Stimulated activated memory B cell treated with anti-CD40 and anti-IgM and Interleukin-4, amounts not matched to agents 10 μg/mL and 1 μg/mL and 100 μg/mL, for 72 hours (primary cell): Measurements from ENCODE around the gene MRPS31.

Experiments
- ATAC-seq: fragments of 150-1000 bp; cut with Tn5 transposase; 2 replicates; pipeline ENCODE4 v1.10.0; 2021
- H3K27ac Mint-ChIP-seq: one replicate; pipeline ENCODE4 v1.8.0; 2022; ENCODE audit warnings: mild to moderate bottlenecking, mixed read lengths
- H3K27me3 Mint-ChIP-seq: one replicate; pipeline ENCODE4 v1.8.0; 2022; ENCODE audit warnings: mixed read lengths
- H3K36me3 Mint-ChIP-seq: one replicate; pipeline ENCODE4 v1.8.0; 2022; ENCODE audit warnings: mixed read lengths
- H3K4me1 Mint-ChIP-seq: one replicate; pipeline ENCODE4 v1.8.0; 2022; ENCODE audit warnings: mixed read lengths
- H3K4me3 Mint-ChIP-seq: one replicate; pipeline ENCODE4 v1.8.0; 2022; ENCODE audit warnings: mild to moderate bottlenecking, moderate library complexity, mixed read lengths
- H3K9me3 Mint-ChIP-seq: one replicate; pipeline ENCODE4 v1.8.0; 2022; ENCODE audit warnings: mixed read lengths

MRPS31 gene

GRCh38 chr13:40779049-40779448, 8.1 kb upstream of the MRPS31 start:
- peak overlapping the region; percentile 50 for H3K27ac Mint-ChIP-seq
- no peak overlapping the region for H3K4me3 Mint-ChIP-seq
- no peak for ATAC-seq
- no peaks in the 10 kb centered on the region for H3K36me3 Mint-ChIP-seq
- no peaks in the 10 kb centered on the region for H3K9me3 Mint-ChIP-seq
- no peaks in the 10 kb centered on the region for H3K27me3 Mint-ChIP-seq
- H3K4me1 Mint-ChIP-seq, result peaks cover 29% of the 10 kb centered on the region

- Mint-ChIP-seq H3K27ac (peak overlapping the region; percentile 78), H3K27me3 (no peaks in the 10 kb centered on the region), H3K9me3 (no peaks in the 10 kb centered on the region), H3K36me3 (no peaks in the 10 kb centered on the region), H3K4me1 (peaks cover 29% of the 10 kb centered on the region), H3K4me3 (no peak overlapping the region)
- ATAC-seq, result no peak
Observed at GRCh38 chr13:40777809-40778175, 6.8 kb upstream of the MRPS31 start.

- H3K9me3 Mint-ChIP-seq, result no peaks in the 10 kb centered on the region
- H3K4me3 Mint-ChIP-seq, result peak overlapping the region; percentile 53
- H3K27me3 Mint-ChIP-seq, result no peaks in the 10 kb centered on the region
- no peaks in the 10 kb centered on the region for H3K36me3 Mint-ChIP-seq
- peaks cover 29% of the 10 kb centered on the region for H3K4me1 Mint-ChIP-seq
- peak; percentile 90 for ATAC-seq
- peak overlapping the region; percentile 78 for H3K27ac Mint-ChIP-seq
Observed at GRCh38 chr13:40777166-40777808, 6.3 kb upstream of the MRPS31 start.

GRCh38 chr13:40776681-40777165, 5.7 kb upstream of the MRPS31 start:
- H3K36me3 Mint-ChIP-seq, result no peaks in the 10 kb centered on the region
- peak; percentile 88 for ATAC-seq
- peak overlapping the region; percentile 49 for H3K4me3 Mint-ChIP-seq
- no peaks in the 10 kb centered on the region for H3K27me3 Mint-ChIP-seq
- H3K4me1 Mint-ChIP-seq, result peaks cover 25% of the 10 kb centered on the region
- H3K27ac Mint-ChIP-seq, result peak overlapping the region; percentile 78
- H3K9me3 Mint-ChIP-seq, result no peaks in the 10 kb centered on the region

- no peak for ATAC-seq
Observed at GRCh38 chr13:40776232-40776631, 5.2 kb upstream of the MRPS31 start.

GRCh38 chr13:40774672-40775071, 3.7 kb upstream of the MRPS31 start:
- no peaks in the 10 kb centered on the region for H3K9me3 Mint-ChIP-seq
- no peak overlapping the region for H3K27ac Mint-ChIP-seq
- H3K4me1 Mint-ChIP-seq, result peaks cover 30% of the 10 kb centered on the region
- no peak for ATAC-seq
- H3K36me3 Mint-ChIP-seq, result no peaks in the 10 kb centered on the region
- H3K27me3 Mint-ChIP-seq, result no peaks in the 10 kb centered on the region
- no peak overlapping the region for H3K4me3 Mint-ChIP-seq

More at GRCh38 chr13:40776232-40776631, 5.2 kb upstream of the MRPS31 start:
- no peaks in the 10 kb centered on the region for H3K9me3 Mint-ChIP-seq
- H3K4me3 Mint-ChIP-seq, result no peak overlapping the region
- no peaks in the 10 kb centered on the region for H3K36me3 Mint-ChIP-seq
- no peaks in the 10 kb centered on the region for H3K27me3 Mint-ChIP-seq
- peak overlapping the region; percentile 78 for H3K27ac Mint-ChIP-seq
- peaks cover 21% of the 10 kb centered on the region for H3K4me1 Mint-ChIP-seq

GRCh38 chr13:40772765-40773473, 1.9 kb upstream of the MRPS31 start:
- no peak for ATAC-seq
- no peaks in the 10 kb centered on the region for H3K36me3 Mint-ChIP-seq
- no peak overlapping the region for H3K27ac Mint-ChIP-seq
- no peaks in the 10 kb centered on the region for H3K9me3 Mint-ChIP-seq
- no peak overlapping the region for H3K4me3 Mint-ChIP-seq
- peaks cover 32% of the 10 kb centered on the region for H3K4me1 Mint-ChIP-seq
- H3K27me3 Mint-ChIP-seq, result no peaks in the 10 kb centered on the region

GRCh38 chr13:40770609-40770933, 419 bp downstream of the MRPS31 start:
- Mint-ChIP-seq H3K9me3 (no peaks in the 10 kb centered on the region), H3K4me1 (peaks cover 13% of the 10 kb centered on the region), H3K27ac (peak overlapping the region; percentile 90), H3K4me3 (peak overlapping the region; percentile 94), H3K36me3 (no peaks in the 10 kb centered on the region), H3K27me3 (no peaks in the 10 kb centered on the region)
- no peak for ATAC-seq

GRCh38 chr13:40769970-40770369, 1.0 kb downstream of the MRPS31 start:
- Mint-ChIP-seq H3K9me3 (no peaks in the 10 kb centered on the region), H3K27me3 (no peaks in the 10 kb centered on the region), H3K4me3 (peak overlapping the region; percentile 94), H3K36me3 (no peaks in the 10 kb centered on the region), H3K27ac (peak overlapping the region; percentile 90), H3K4me1 (peaks cover 13% of the 10 kb centered on the region)
- no peak for ATAC-seq

- H3K4me3 Mint-ChIP-seq, result no peak overlapping the region
- no peak for ATAC-seq
- H3K27ac Mint-ChIP-seq, result no peak overlapping the region
- H3K4me1 Mint-ChIP-seq, result peaks cover 36% of the 10 kb centered on the region
- H3K27me3 Mint-ChIP-seq, result no peaks in the 10 kb centered on the region
- no peaks in the 10 kb centered on the region for H3K9me3 Mint-ChIP-seq
- H3K36me3 Mint-ChIP-seq, result peaks cover 14% of the 10 kb centered on the region
Observed at GRCh38 chr13:40765602-40766001, 5.4 kb downstream of the MRPS31 start.

GRCh38 chr13:40764587-40765403, 6.2 kb downstream of the MRPS31 start:
- Mint-ChIP-seq H3K4me3 (no peak overlapping the region), H3K4me1 (peaks cover 28% of the 10 kb centered on the region), H3K9me3 (no peaks in the 10 kb centered on the region), H3K27ac (no peak overlapping the region), H3K27me3 (no peaks in the 10 kb centered on the region), H3K36me3 (peaks cover 17% of the 10 kb centered on the region)
- no peak for ATAC-seq

- Mint-ChIP-seq H3K4me3 (no peak overlapping the region), H3K9me3 (no peaks in the 10 kb centered on the region), H3K36me3 (peaks cover 33% of the 10 kb centered on the region), H3K27me3 (no peaks in the 10 kb centered on the region), H3K27ac (no peak overlapping the region), H3K4me1 (peaks cover 24% of the 10 kb centered on the region)
- no peak for ATAC-seq
Observed at GRCh38 chr13:40762849-40763248, 8.1 kb downstream of the MRPS31 start.

- Mint-ChIP-seq H3K27me3 (no peaks in the 10 kb centered on the region), H3K9me3 (no peaks in the 10 kb centered on the region), H3K36me3 (peaks cover 40% of the 10 kb centered on the region), H3K4me1 (peaks cover 24% of the 10 kb centered on the region), H3K27ac (no peak overlapping the region), H3K4me3 (no peak overlapping the region)
- no peak for ATAC-seq
Observed at GRCh38 chr13:40758811-40759210, 12.2 kb downstream of the MRPS31 start.

- no peaks in the 10 kb centered on the region for H3K27me3 Mint-ChIP-seq
- no peak overlapping the region for H3K4me3 Mint-ChIP-seq
- no peak overlapping the region for H3K27ac Mint-ChIP-seq
- no peaks in the 10 kb centered on the region for H3K9me3 Mint-ChIP-seq
- ATAC-seq, result no peak
- H3K4me1 Mint-ChIP-seq, result peaks cover 7% of the 10 kb centered on the region
- peaks cover 42% of the 10 kb centered on the region for H3K36me3 Mint-ChIP-seq
Observed at GRCh38 chr13:40756042-40756441, 14.9 kb downstream of the MRPS31 start.

- Mint-ChIP-seq H3K27ac (no peak overlapping the region), H3K4me3 (no peak overlapping the region), H3K36me3 (peaks cover 39% of the 10 kb centered on the region), H3K4me1 (peaks cover 7% of the 10 kb centered on the region), H3K27me3 (no peaks in the 10 kb centered on the region), H3K9me3 (no peaks in the 10 kb centered on the region)
- ATAC-seq, result no peak
Observed at GRCh38 chr13:40755082-40755700, 15.8 kb downstream of the MRPS31 start.
